ENCODE results near the gene CCDC18. TPM values are rescaled to one million over a fixed set of nuclear protein-coding genes. Genes with fewer than 3 reads are reported as not detected.

CCDC18 gene
- total and polyA plus RNA-seq, 9 donors: 1.5 to 4.5 (median 2.8) TPM

- 65 to 81% (median 67%) methylated on average over 4 of the region's 4 CpGs for WGBS, 3 donors
- intact Hi-C loops (cut with DNase I): no loop called here
- TF ChIP-seq POLR2A (IDR thresholded peaks at IDR 0.05): no peak
- Histone ChIP-seq H3K4me1 (ENCODE audit: insufficient read depth) (no peaks in the 10 kb centered on the region), H3K9me3 (no peaks in the 10 kb centered on the region), H3K27ac (no peak overlapping the region), H3K36me3 (no peaks in the 10 kb centered on the region), H3K27me3 (no peaks in the 10 kb centered on the region), H3K4me3 (no peak overlapping the region)
- no peak for DNase-seq
Measured at GRCh38 chr1:93313026-93313425, 132.5 kb downstream of the CCDC18 start.

- DNase-seq: no peak
- Histone ChIP-seq H3K27me3 (no peaks in the 10 kb centered on the region), H3K9me3 (no peaks in the 10 kb centered on the region), H3K4me3 (no peak overlapping the region), H3K4me1 (ENCODE audit: insufficient read depth) (no peaks in the 10 kb centered on the region), H3K36me3 (no peaks in the 10 kb centered on the region), H3K27ac (no peak overlapping the region)
- WGBS, 3 donors: 48 to 76% (median 73%) methylated on average over 2 of the region's 2 CpGs
- intact Hi-C loops (cut with DNase I): no loop called here
- TF ChIP-seq POLR2A (IDR thresholded peaks at IDR 0.05) (no peak), CTCF (IDR thresholded peaks at IDR 0.05) (no peak), EP300 (IDR thresholded peaks at IDR 0.05) (no peak)
Measured at GRCh38 chr1:93317207-93317606, 136.7 kb downstream of the CCDC18 start.

- Histone ChIP-seq H3K4me1 (ENCODE audit: insufficient read depth) (no peaks in the 10 kb centered on the region), H3K9me3 (no peaks in the 10 kb centered on the region)
Measured at GRCh38 chr1:93317943-93318342, 137.4 kb downstream of the CCDC18 start.

GRCh38 chr1:93321720-93322119, 141.2 kb downstream of the CCDC18 start:
- H3K9me3 ChIP-seq: no peaks in the 10 kb centered on the region
- 98 to 100% (median 98%) methylated on average over 1 of the region's 1 CpG for WGBS, 3 donors
- no peak for DNase-seq
- H3K4me3 ChIP-seq: no peak overlapping the region
- H3K27me3 ChIP-seq: no peaks in the 10 kb centered on the region
- intact Hi-C loops (cut with DNase I): no loop called here
- TF ChIP-seq POLR2A (IDR thresholded peaks at IDR 0.05) (no peak), CTCF (IDR thresholded peaks at IDR 0.05) (no peak), EP300 (IDR thresholded peaks at IDR 0.05) (no peak)
- H3K27ac ChIP-seq: no peak overlapping the region
- H3K4me1 ChIP-seq (ENCODE audit: insufficient read depth): no peaks in the 10 kb centered on the region
- no peaks in the 10 kb centered on the region for H3K36me3 ChIP-seq

More at GRCh38 chr1:93317943-93318342, 137.4 kb downstream of the CCDC18 start:
- Histone ChIP-seq H3K27ac (no peak overlapping the region), H3K36me3 (no peaks in the 10 kb centered on the region), H3K27me3 (no peaks in the 10 kb centered on the region), H3K4me3 (no peak overlapping the region)
- 97 to 98% (median 98%) methylated on average over 2 of the region's 2 CpGs for WGBS, 3 donors
- intact Hi-C loops (cut with DNase I): no loop called here
- TF ChIP-seq POLR2A (IDR thresholded peaks at IDR 0.05): no peak
- TF ChIP-seq EP300 (IDR thresholded peaks at IDR 0.05): no peak
- no peak for TF ChIP-seq CTCF (IDR thresholded peaks at IDR 0.05)
- no peak for DNase-seq

- H3K9me3 ChIP-seq: no peaks in the 10 kb centered on the region
- no peaks in the 10 kb centered on the region for H3K27me3 ChIP-seq
- no peak for DNase-seq
- H3K27ac ChIP-seq: no peak overlapping the region
- no peaks in the 10 kb centered on the region for H3K36me3 ChIP-seq
- WGBS, 3 donors: 93 to 98% (median 97%) methylated on average over 3 of the region's 3 CpGs
- TF ChIP-seq CTCF (IDR thresholded peaks at IDR 0.05) (no peak), EP300 (IDR thresholded peaks at IDR 0.05) (no peak), POLR2A (IDR thresholded peaks at IDR 0.05) (no peak)
- H3K4me3 ChIP-seq: no peak overlapping the region
- intact Hi-C loops (cut with DNase I): no loop called here
- H3K4me1 ChIP-seq (ENCODE audit: insufficient read depth): no peaks in the 10 kb centered on the region
Measured at GRCh38 chr1:93322349-93322748, 141.8 kb downstream of the CCDC18 start.
